ENCODE data around the gene SUGCT. TPM values are rescaled to one million over a fixed set of nuclear protein-coding genes. Genes with fewer than 3 reads are reported as not detected.
"Not testable (repeated sequence)": the region's sequence is repeated elsewhere in the genome, so short reads cannot be mapped to it uniquely, and the experiment has no call there.

The SUGCT gene
- total RNA-seq, 1 experiment from 2014 or later, result 1.6 TPM

- TF ChIP-seq, protein P1, sequence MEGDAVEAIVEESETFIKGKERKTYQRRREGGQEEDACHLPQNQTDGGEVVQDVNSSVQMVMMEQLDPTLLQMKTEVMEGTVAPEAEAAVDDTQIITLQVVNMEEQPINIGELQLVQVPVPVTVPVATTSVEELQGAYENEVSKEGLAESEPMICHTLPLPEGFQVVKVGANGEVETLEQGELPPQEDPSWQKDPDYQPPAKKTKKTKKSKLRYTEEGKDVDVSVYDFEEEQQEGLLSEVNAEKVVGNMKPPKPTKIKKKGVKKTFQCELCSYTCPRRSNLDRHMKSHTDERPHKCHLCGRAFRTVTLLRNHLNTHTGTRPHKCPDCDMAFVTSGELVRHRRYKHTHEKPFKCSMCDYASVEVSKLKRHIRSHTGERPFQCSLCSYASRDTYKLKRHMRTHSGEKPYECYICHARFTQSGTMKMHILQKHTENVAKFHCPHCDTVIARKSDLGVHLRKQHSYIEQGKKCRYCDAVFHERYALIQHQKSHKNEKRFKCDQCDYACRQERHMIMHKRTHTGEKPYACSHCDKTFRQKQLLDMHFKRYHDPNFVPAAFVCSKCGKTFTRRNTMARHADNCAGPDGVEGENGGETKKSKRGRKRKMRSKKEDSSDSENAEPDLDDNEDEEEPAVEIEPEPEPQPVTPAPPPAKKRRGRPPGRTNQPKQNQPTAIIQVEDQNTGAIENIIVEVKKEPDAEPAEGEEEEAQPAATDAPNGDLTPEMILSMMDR (IDR thresholded peaks at IDR 0.05; ENCODE audit: unreplicated experiment), result no peak
- CTCF ChIA-PET, result interaction anchor here (0.7 kb wide), 1 partner anchor 614 kb away, joined by 7 read pairs; no protein-coding TSS in a partner anchor
- no TSS peak for BruUV-seq (replicated peaks)
Observed at GRCh38 chr7:40621592-40621998, 486.8 kb downstream of the SUGCT start.

DNA sequence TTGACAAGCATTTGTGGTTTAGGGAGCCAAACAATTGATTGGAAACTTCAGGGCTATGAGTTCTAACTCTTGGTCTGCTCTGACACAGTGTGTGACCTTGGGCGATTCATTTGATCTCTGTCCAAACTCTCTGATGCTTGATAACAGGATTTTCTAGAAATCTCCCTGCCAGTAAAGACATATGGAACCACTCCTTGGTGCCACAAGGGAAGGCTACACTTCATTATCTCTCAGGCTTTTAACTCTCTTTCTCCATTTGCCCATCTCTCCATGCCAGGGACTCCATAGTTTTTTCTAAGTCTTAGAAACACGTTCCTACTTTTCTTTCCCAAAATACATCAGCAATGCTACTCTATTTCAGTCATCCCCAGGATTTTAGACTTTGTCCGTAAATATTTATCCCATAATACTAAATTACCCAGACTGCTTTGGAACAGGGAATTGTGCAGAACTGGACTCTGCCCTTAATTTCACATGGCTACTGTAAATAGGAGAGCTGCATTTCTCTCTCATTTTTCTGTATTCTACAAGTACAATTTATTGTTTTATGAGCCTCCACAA is 488.2 kb downstream of the SUGCT start:
- intact Hi-C loops (cut with micrococcal nuclease; ENCODE audit: unreplicated experiment), result loop anchor here (10.0 kb wide), 1 partner anchor 58 kb away; no protein-coding TSS in a partner anchor
- H3K4me1 Mint-ChIP-seq (ENCODE audit: low read depth, unreplicated experiment), result no peaks in the 10 kb centered on the region

More at GRCh38 chr7:40621592-40621998, 486.8 kb downstream of the SUGCT start:
- H3K27me3 Mint-ChIP-seq (ENCODE audit: unreplicated experiment), result no peaks in the 10 kb centered on the region
- H3K9me3 Mint-ChIP-seq (ENCODE audit: low read depth, unreplicated experiment), result peaks cover 2% of the 10 kb centered on the region
- no peaks in the 10 kb centered on the region for H3K36me3 Mint-ChIP-seq (ENCODE audit: insufficient read depth, unreplicated experiment)
- no peak overlapping the region for H3K4me3 Mint-ChIP-seq (ENCODE audit: low read depth, unreplicated experiment)
- no peak for DNase-seq
- no peak overlapping the region for H3K27ac Mint-ChIP-seq (ENCODE audit: unreplicated experiment)
- H3K4me1 Mint-ChIP-seq (ENCODE audit: low read depth, unreplicated experiment), result no peaks in the 10 kb centered on the region
- intact Hi-C loops (cut with micrococcal nuclease; ENCODE audit: unreplicated experiment), result loop anchor here (10.0 kb wide), 1 partner anchor 57 kb away; no protein-coding TSS in a partner anchor

GRCh38 chr7:40623863-40624262 is 489.1 kb downstream of the SUGCT start:
- CTCF ChIA-PET, result no interaction called here
- Mint-ChIP-seq H3K27me3 (ENCODE audit: unreplicated experiment) (no peaks in the 10 kb centered on the region), H3K4me1 (ENCODE audit: low read depth, unreplicated experiment) (no peaks in the 10 kb centered on the region), H3K4me3 (ENCODE audit: low read depth, unreplicated experiment) (no peak overlapping the region), H3K9me3 (ENCODE audit: low read depth, unreplicated experiment) (no peaks in the 10 kb centered on the region), H3K36me3 (ENCODE audit: insufficient read depth, unreplicated experiment) (no peaks in the 10 kb centered on the region), H3K27ac (ENCODE audit: unreplicated experiment) (no peak overlapping the region)
- TF ChIP-seq, protein P1 (IDR thresholded peaks at IDR 0.05; ENCODE audit: unreplicated experiment), result no peak
- no TSS peak for BruUV-seq (replicated peaks)
- intact Hi-C loops (cut with micrococcal nuclease; ENCODE audit: unreplicated experiment), result loop anchor here (10.0 kb wide), 1 partner anchor 59 kb away; no protein-coding TSS in a partner anchor
- no peak for DNase-seq

More for the DNA sequence above, 488.2 kb downstream of the SUGCT start:
- Mint-ChIP-seq H3K9me3 (ENCODE audit: low read depth, unreplicated experiment) (peaks cover 2% of the 10 kb centered on the region), H3K27me3 (ENCODE audit: unreplicated experiment) (no peaks in the 10 kb centered on the region), H3K36me3 (ENCODE audit: insufficient read depth, unreplicated experiment) (no peaks in the 10 kb centered on the region), H3K27ac (ENCODE audit: unreplicated experiment) (no peak overlapping the region), H3K4me3 (ENCODE audit: low read depth, unreplicated experiment) (no peak overlapping the region)
- CTCF ChIA-PET, result no interaction called here
- no peak for DNase-seq
- no TSS peak for BruUV-seq (replicated peaks)
- TF ChIP-seq, protein P1 (IDR thresholded peaks at IDR 0.05; ENCODE audit: unreplicated experiment), result no peak

DNA sequence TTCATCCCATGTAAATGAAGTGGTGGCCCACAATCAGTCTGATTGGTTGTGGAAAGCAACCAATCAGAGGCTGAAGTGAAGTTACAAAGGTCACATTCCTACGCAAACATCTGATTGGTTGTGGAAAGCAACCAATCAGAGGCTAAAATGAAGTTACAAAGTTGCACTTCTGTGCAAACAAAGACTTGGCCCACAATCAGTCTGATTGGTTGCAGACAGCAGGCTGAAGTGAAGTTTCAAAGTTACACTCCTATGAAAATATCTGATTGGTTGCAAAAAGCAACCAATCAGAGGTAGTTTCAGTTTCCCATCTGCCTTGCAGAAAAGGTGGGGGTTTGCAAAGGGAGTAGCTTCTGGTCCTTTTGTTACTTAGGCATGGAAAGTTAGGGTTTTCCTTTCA is 492.6 kb downstream of the SUGCT start:
- BruUV-seq (replicated peaks); H3K9me3 Mint-ChIP-seq (ENCODE audit: low read depth, unreplicated experiment); H3K27ac Mint-ChIP-seq (ENCODE audit: unreplicated experiment): not testable (repeated sequence)

GRCh38 chr7:40629891-40630290 is 495.1 kb downstream of the SUGCT start:
- Mint-ChIP-seq H3K4me1 (ENCODE audit: low read depth, unreplicated experiment) (no peaks in the 10 kb centered on the region), H3K4me3 (ENCODE audit: low read depth, unreplicated experiment) (no peak overlapping the region), H3K36me3 (ENCODE audit: insufficient read depth, unreplicated experiment) (no peaks in the 10 kb centered on the region), H3K9me3 (ENCODE audit: low read depth, unreplicated experiment) (no peaks in the 10 kb centered on the region), H3K27ac (ENCODE audit: unreplicated experiment) (no peak overlapping the region), H3K27me3 (ENCODE audit: unreplicated experiment) (no peaks in the 10 kb centered on the region)
- CTCF ChIA-PET, result interaction anchor here (1.1 kb wide), 1 partner anchor 18 kb away, joined by 4 read pairs; no protein-coding TSS in a partner anchor
- no peak for DNase-seq
- intact Hi-C loops (cut with micrococcal nuclease; ENCODE audit: unreplicated experiment), result loop anchor here (10.0 kb wide), 1 partner anchor 65 kb away; no protein-coding TSS in a partner anchor
- no TSS peak for BruUV-seq (replicated peaks)
- TF ChIP-seq, protein P1 (IDR thresholded peaks at IDR 0.05; ENCODE audit: unreplicated experiment), result no peak

More for the DNA sequence above, 492.6 kb downstream of the SUGCT start:
- H3K27me3 Mint-ChIP-seq (ENCODE audit: unreplicated experiment); H3K4me1 Mint-ChIP-seq (ENCODE audit: low read depth, unreplicated experiment); H3K4me3 Mint-ChIP-seq (ENCODE audit: low read depth, unreplicated experiment); DNase-seq; H3K36me3 Mint-ChIP-seq (ENCODE audit: insufficient read depth, unreplicated experiment): not testable (repeated sequence)
- CTCF ChIA-PET, result interaction anchor here (0.7 kb wide), 1 partner anchor 395 kb away, joined by 3 read pairs; no protein-coding TSS in a partner anchor
- intact Hi-C loops (cut with micrococcal nuclease; ENCODE audit: unreplicated experiment), result loop anchor here (10.0 kb wide), 1 partner anchor 63 kb away; no protein-coding TSS in a partner anchor

All from Calu3 (cell line).